ENCODE measurements around the gene ZNF638.

GRCh38 chr2:71464389-71464788 lies 132.8 kb downstream of the ZNF638 start:
- no peak for TF ChIP-seq KLF10 (tag by site-specific recombination; IDR thresholded peaks at IDR 0.05)
- TF ChIP-seq ZSCAN5A (tag by site-specific recombination; IDR thresholded peaks at IDR 0.05): no peak
